Measurements from ENCODE around the gene CCDC93.

CCDC93 gene

GRCh38 chr2:118055512-118056164, 41.8 kb upstream of the CCDC93 start:
- Histone ChIP-seq H3K36me3 (replicated peaks; ENCODE audit: low read depth, low read length) (no peaks in the 10 kb centered on the region), H3K9ac (ENCODE audit: low read length) (peak overlapping the region; percentile 97), H4K20me1 (ENCODE audit: insufficient read depth, low read length) (no peaks in the 10 kb centered on the region), H3K4me1 (ENCODE audit: low read length) (peaks cover 67% of the 10 kb centered on the region), H3K4me3 (ENCODE audit: low read length) (peak overlapping the region; percentile 77), H3K27ac (ENCODE audit: low read length) (peak overlapping the region; percentile 98), H3K27me3 (ENCODE audit: low read depth, low read length) (no peaks in the 10 kb centered on the region), H2AFZ (ENCODE audit: low read depth, low read length) (no peak overlapping the region), H3K79me2 (ENCODE audit: low read length) (no peaks in the 10 kb centered on the region), H3K4me2 (ENCODE audit: low read length) (peak overlapping the region; percentile 99), H3K9me3 (ENCODE audit: insufficient read depth, low read length) (no peaks in the 10 kb centered on the region)
- no peak for TF ChIP-seq EZH2phosphoT487 (IDR thresholded peaks at IDR 0.05; ENCODE audit: low read depth)
- TF ChIP-seq, protein P1, sequence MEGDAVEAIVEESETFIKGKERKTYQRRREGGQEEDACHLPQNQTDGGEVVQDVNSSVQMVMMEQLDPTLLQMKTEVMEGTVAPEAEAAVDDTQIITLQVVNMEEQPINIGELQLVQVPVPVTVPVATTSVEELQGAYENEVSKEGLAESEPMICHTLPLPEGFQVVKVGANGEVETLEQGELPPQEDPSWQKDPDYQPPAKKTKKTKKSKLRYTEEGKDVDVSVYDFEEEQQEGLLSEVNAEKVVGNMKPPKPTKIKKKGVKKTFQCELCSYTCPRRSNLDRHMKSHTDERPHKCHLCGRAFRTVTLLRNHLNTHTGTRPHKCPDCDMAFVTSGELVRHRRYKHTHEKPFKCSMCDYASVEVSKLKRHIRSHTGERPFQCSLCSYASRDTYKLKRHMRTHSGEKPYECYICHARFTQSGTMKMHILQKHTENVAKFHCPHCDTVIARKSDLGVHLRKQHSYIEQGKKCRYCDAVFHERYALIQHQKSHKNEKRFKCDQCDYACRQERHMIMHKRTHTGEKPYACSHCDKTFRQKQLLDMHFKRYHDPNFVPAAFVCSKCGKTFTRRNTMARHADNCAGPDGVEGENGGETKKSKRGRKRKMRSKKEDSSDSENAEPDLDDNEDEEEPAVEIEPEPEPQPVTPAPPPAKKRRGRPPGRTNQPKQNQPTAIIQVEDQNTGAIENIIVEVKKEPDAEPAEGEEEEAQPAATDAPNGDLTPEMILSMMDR (IDR thresholded peaks at IDR 0.05; ENCODE audit: low read depth, low read length), result no peak

DNA sequence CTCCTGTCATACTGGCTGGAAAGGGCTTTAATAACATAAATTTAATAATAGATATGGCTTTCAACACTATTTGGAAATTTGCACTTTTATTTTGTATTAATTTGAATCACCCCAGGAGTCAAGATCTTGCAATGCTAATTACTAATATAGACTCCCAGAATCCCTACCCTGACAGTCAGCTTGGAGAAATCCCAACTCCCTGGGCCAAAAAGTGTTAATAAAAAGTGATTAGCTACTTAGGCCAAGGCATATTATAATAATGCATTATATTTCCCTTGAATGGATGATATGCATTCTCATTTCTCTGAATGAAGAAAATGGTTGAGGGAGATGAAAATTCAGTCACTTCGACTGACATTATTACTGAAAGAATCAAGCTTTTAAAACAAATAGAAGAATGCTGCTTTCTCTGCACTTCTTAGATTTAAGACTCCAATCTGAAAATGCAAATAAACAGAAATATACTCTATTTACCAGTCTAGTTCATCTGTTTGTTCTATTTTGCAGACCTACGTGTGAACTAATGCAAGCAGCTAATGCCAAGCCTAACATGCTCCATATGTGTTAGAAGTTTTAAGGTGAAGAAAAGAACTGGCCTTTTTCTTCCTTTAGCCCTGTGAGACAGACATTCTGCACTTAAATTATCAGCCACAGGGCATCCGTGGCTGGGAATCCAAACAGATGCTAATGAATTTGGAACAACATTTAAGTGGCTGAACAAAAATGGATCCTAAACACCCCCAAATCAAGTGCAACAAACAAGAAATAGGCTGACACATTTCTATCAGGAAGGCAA, 40.5 kb upstream of the CCDC93 start:
- Histone ChIP-seq H2AFZ (ENCODE audit: low read depth, low read length) (peak overlapping the region; percentile 24; the same call in 1 of the 2 replicates), H3K27me3 (ENCODE audit: low read depth, low read length) (no peaks in the 10 kb centered on the region), H3K36me3 (replicated peaks; ENCODE audit: low read depth, low read length) (no peaks in the 10 kb centered on the region), H3K27ac (ENCODE audit: low read length) (peak overlapping the region; percentile 98), H3K4me3 (ENCODE audit: low read length) (peak overlapping the region; percentile 77; the same call in 1 of the 2 replicates), H3K79me2 (ENCODE audit: low read length) (no peaks in the 10 kb centered on the region), H3K9ac (ENCODE audit: low read length) (peak overlapping the region; percentile 97), H3K4me1 (ENCODE audit: low read length) (peaks cover 67% of the 10 kb centered on the region), H3K9me3 (ENCODE audit: insufficient read depth, low read length) (no peaks in the 10 kb centered on the region), H3K4me2 (ENCODE audit: low read length) (peak overlapping the region; percentile 99), H4K20me1 (ENCODE audit: insufficient read depth, low read length) (no peaks in the 10 kb centered on the region)
- TF ChIP-seq, protein P1 (IDR thresholded peaks at IDR 0.05; ENCODE audit: low read depth, low read length), result no peak
- TF ChIP-seq EZH2phosphoT487 (IDR thresholded peaks at IDR 0.05; ENCODE audit: low read depth), result no peak

GRCh38 chr2:118053681-118054080, 39.8 kb upstream of the CCDC93 start:
- TF ChIP-seq, protein P1 (IDR thresholded peaks at IDR 0.05; ENCODE audit: low read depth, low read length), result no peak
- TF ChIP-seq EZH2phosphoT487 (IDR thresholded peaks at IDR 0.05; ENCODE audit: low read depth), result no peak
- no peak overlapping the region for H3K4me3 ChIP-seq (ENCODE audit: low read length)
- no peaks in the 10 kb centered on the region for H4K20me1 ChIP-seq (ENCODE audit: insufficient read depth, low read length)
- H3K9ac ChIP-seq (ENCODE audit: low read length), result no peak overlapping the region
- no peak overlapping the region for H3K4me2 ChIP-seq (ENCODE audit: low read length)
- peaks cover 69% of the 10 kb centered on the region for H3K4me1 ChIP-seq (ENCODE audit: low read length)
- no peaks in the 10 kb centered on the region for H3K9me3 ChIP-seq (ENCODE audit: insufficient read depth, low read length)
- no peaks in the 10 kb centered on the region for H3K79me2 ChIP-seq (ENCODE audit: low read length)
- no peak overlapping the region for H3K27ac ChIP-seq (ENCODE audit: low read length)
- no peak overlapping the region for H2AFZ ChIP-seq (ENCODE audit: low read depth, low read length)
- no peaks in the 10 kb centered on the region for H3K27me3 ChIP-seq (ENCODE audit: low read depth, low read length)
- H3K36me3 ChIP-seq (replicated peaks; ENCODE audit: low read depth, low read length), result no peaks in the 10 kb centered on the region

DNA sequence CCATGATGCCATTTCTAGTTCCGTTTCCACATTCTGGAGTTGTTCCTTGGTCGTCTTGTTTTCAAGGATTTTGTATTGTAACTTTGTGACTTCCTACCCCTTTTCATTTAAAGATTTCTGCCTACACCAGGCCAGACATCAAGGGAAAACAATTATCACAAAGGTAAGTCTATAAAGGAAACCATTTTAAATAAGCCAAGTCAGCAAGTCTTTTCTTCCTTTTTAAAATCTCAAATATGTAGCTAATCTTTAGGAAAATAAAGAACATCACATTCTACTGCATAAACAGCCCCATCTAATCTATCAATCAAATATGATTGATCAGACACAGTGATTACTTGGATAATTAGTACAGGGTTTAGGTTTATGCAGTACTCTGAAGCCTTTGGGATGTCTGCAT, 38.6 kb upstream of the CCDC93 start:
- TF ChIP-seq EZH2phosphoT487 (IDR thresholded peaks at IDR 0.05; ENCODE audit: low read depth), result no peak
- TF ChIP-seq, protein P1 (IDR thresholded peaks at IDR 0.05; ENCODE audit: low read depth, low read length), result no peak
- Histone ChIP-seq H3K9ac (ENCODE audit: low read length) (no peak overlapping the region), H3K27ac (ENCODE audit: low read length) (no peak overlapping the region), H4K20me1 (ENCODE audit: insufficient read depth, low read length) (no peaks in the 10 kb centered on the region), H3K36me3 (replicated peaks; ENCODE audit: low read depth, low read length) (no peaks in the 10 kb centered on the region), H2AFZ (ENCODE audit: low read depth, low read length) (no peak overlapping the region), H3K9me3 (ENCODE audit: insufficient read depth, low read length) (no peaks in the 10 kb centered on the region), H3K27me3 (ENCODE audit: low read depth, low read length) (no peaks in the 10 kb centered on the region), H3K4me3 (ENCODE audit: low read length) (no peak overlapping the region), H3K4me1 (ENCODE audit: low read length) (peaks cover 70% of the 10 kb centered on the region), H3K4me2 (ENCODE audit: low read length) (no peak overlapping the region), H3K79me2 (ENCODE audit: low read length) (no peaks in the 10 kb centered on the region)

All from OCI-LY3 (cell line).